Trophoblast cell (in vitro differentiated cells and primary cell): ENCODE data around the gene CNTNAP4.

ENCODE experiments used
- DNase-seq, 2 donors: peaks; one replicate each; pipeline ENCODE4 v3.0.0-alpha.2; 2016
- H2AFZ ChIP-seq: 2 replicates; pipeline ENCODE4 v1.6.1; 2013; ENCODE audit warnings: low read length, moderate library complexity, mild to moderate bottlenecking; ENCODE audit not compliant: insufficient read depth, poor library complexity
- H2AK5ac ChIP-seq: 2 replicates; pipeline ENCODE4 v1.6.1; 2013; ENCODE audit warnings: mild to moderate bottlenecking, low read length
- H2BK120ac ChIP-seq: 2 replicates; pipeline ENCODE4 v1.6.1; 2013; ENCODE audit warnings: low read length, mild to moderate bottlenecking, moderate library complexity; ENCODE audit not compliant: insufficient read depth, poor library complexity
- H2BK12ac ChIP-seq: 2 replicates; pipeline ENCODE4 v1.6.1; 2013; ENCODE audit warnings: mild to moderate bottlenecking, low read length, moderate library complexity
- H2BK5ac ChIP-seq: 2 replicates; pipeline ENCODE4 v1.6.1; 2013; ENCODE audit warnings: low read length, low read depth, moderate library complexity, mild to moderate bottlenecking; ENCODE audit not compliant: poor library complexity
- H3K14ac ChIP-seq: 2 replicates; pipeline ENCODE4 v1.6.1; 2013; ENCODE audit warnings: mild to moderate bottlenecking, low read length
- H3K18ac ChIP-seq: 2 replicates; pipeline ENCODE4 v1.6.1; 2013; ENCODE audit warnings: mild to moderate bottlenecking, low read length
- H3K23ac ChIP-seq: 2 replicates; pipeline ENCODE4 v1.6.1; 2013; ENCODE audit warnings: low read length
- H3K27ac ChIP-seq: 2 replicates; pipeline ENCODE4 v1.5.1; 2013; ENCODE audit warnings: low read depth, mild to moderate bottlenecking, inconsistent platforms, low read length, moderate library complexity
- H3K27me3 ChIP-seq: 2 replicates; pipeline ENCODE4 v1.6.1; 2013; ENCODE audit warnings: inconsistent platforms, mild to moderate bottlenecking, low read length, moderate library complexity; ENCODE audit not compliant: insufficient read depth
- H3K36me3 ChIP-seq, 2 experiments: 1 replicate in 1 of 2; 2 replicates in 1 of 2; pipeline ENCODE4 v1.6.1; 2013; ENCODE audit warnings: low read length in 2 of 2, mild to moderate bottlenecking in 2 of 2, moderate library complexity in 1 of 2; ENCODE audit not compliant: insufficient read depth in 2 of 2, control insufficient read depth in 1 of 2
- H3K4ac ChIP-seq: 2 replicates; pipeline ENCODE4 v1.6.1; 2013; ENCODE audit warnings: low read depth, mild to moderate bottlenecking, low read length, moderate library complexity
- H3K4me1 ChIP-seq, 2 experiments: 1 replicate in 1 of 2; 2 replicates in 1 of 2; pipeline ENCODE4 v1.6.1; 2013; ENCODE audit warnings: low read length in 2 of 2, mild to moderate bottlenecking in 2 of 2, moderate library complexity in 1 of 2; ENCODE audit not compliant: insufficient read depth in 2 of 2, control insufficient read depth in 1 of 2
- H3K4me2 ChIP-seq: 2 replicates; pipeline ENCODE4 v1.6.1; 2013; ENCODE audit warnings: inconsistent platforms, mild to moderate bottlenecking, low read length, moderate library complexity
- H3K4me3 ChIP-seq: 2 replicates; pipeline ENCODE4 v1.5.1; 2013; ENCODE audit warnings: mild to moderate bottlenecking, low read depth, low read length, inconsistent platforms
- H3K79me1 ChIP-seq: one replicate; pipeline ENCODE4 v1.6.1; 2013; ENCODE audit warnings: low read length
- H3K79me2 ChIP-seq: 2 replicates; pipeline ENCODE4 v1.6.1; 2013; ENCODE audit warnings: low read length, mild to moderate bottlenecking; ENCODE audit not compliant: control insufficient read depth, insufficient read depth, poor library complexity
- H3K9ac ChIP-seq: 2 replicates; pipeline ENCODE4 v1.6.1; 2013; ENCODE audit warnings: mild to moderate bottlenecking, low read length
- H3K9me3 ChIP-seq: 2 replicates; pipeline ENCODE4 v1.6.1; 2013; ENCODE audit warnings: low read depth, mild to moderate bottlenecking, control low read depth, inconsistent platforms, low read length; ENCODE audit not compliant: insufficient read depth
- H4K12ac ChIP-seq: 2 replicates; pipeline ENCODE4 v1.6.1; 2013; ENCODE audit warnings: low read depth, mild to moderate bottlenecking, low read length, moderate library complexity
- H4K8ac ChIP-seq: 2 replicates; pipeline ENCODE4 v1.6.1; 2013; ENCODE audit warnings: low read depth, mild to moderate bottlenecking, low read length, moderate library complexity
- H4K91ac ChIP-seq: one replicate; pipeline ENCODE4 v1.6.1; 2013; ENCODE audit warnings: low read depth, mild to moderate bottlenecking, low read length, moderate library complexity
- WGBS: extraction: QIAGEN DNeasy Blood & Tissue Kit; methylation state at CpG from one replicate; pipeline ENCODE4 v1.1.7; 2013; ENCODE audit warnings: missing lambda C conversion rate; ENCODE audit not compliant: insufficient read length, insufficient coverage; ENCODE audit errors: extremely low coverage; 5-methylcytosine and 5-hydroxymethylcytosine counted together

CNTNAP4 gene

GRCh38 chr16:76376988-76377387 is 99.8 kb downstream of the CNTNAP4 start:
- Histone ChIP-seq H3K4me1 (no peaks in the 10 kb centered on the region), H3K23ac (no peak overlapping the region), H3K4me3 (no peak overlapping the region), H3K9me3 (no peaks in the 10 kb centered on the region), H3K4ac (no peak overlapping the region), H4K91ac (no peak overlapping the region), H2AK5ac (no peak overlapping the region), H3K4me2 (no peak overlapping the region), H3K18ac (no peak overlapping the region), H2BK12ac (no peak overlapping the region), H3K79me2 (no peaks in the 10 kb centered on the region), H2AFZ (no peak overlapping the region), H3K14ac (no peak overlapping the region), H3K9ac (no peak overlapping the region), H4K12ac (no peak overlapping the region), H3K27me3 (no peaks in the 10 kb centered on the region), H4K8ac (no peak overlapping the region), H3K36me3 (no peaks in the 10 kb centered on the region), H2BK120ac (no peak overlapping the region), H3K27ac (no peak overlapping the region), H3K79me1 (no peaks in the 10 kb centered on the region), H2BK5ac (no peak overlapping the region)
- DNase-seq, result no peak
- no CpG with 5 or more reads among the region's 2 CpGs for WGBS

- DNase-seq, result no peak
- no peak overlapping the region for H2AFZ ChIP-seq
- H3K4ac ChIP-seq, result no peak overlapping the region
- H4K91ac ChIP-seq, result no peak overlapping the region
- H3K4me3 ChIP-seq, result no peak overlapping the region
- no CpG with 5 or more reads among the region's 3 CpGs for WGBS
- no peaks in the 10 kb centered on the region for H3K79me1 ChIP-seq
- no peak overlapping the region for H3K4me2 ChIP-seq
- H3K36me3 ChIP-seq, result no peaks in the 10 kb centered on the region
- H3K79me2 ChIP-seq, result no peaks in the 10 kb centered on the region
- no peak overlapping the region for H3K27ac ChIP-seq
- no peak overlapping the region for H2BK120ac ChIP-seq
- no peak overlapping the region for H2AK5ac ChIP-seq
- no peak overlapping the region for H4K12ac ChIP-seq
- H4K8ac ChIP-seq, result no peak overlapping the region
- H2BK12ac ChIP-seq, result no peak overlapping the region
- no peaks in the 10 kb centered on the region for H3K4me1 ChIP-seq
- H2BK5ac ChIP-seq, result no peak overlapping the region
- no peaks in the 10 kb centered on the region for H3K9me3 ChIP-seq
- no peaks in the 10 kb centered on the region for H3K27me3 ChIP-seq
- no peak overlapping the region for H3K18ac ChIP-seq
- H3K23ac ChIP-seq, result no peak overlapping the region
- no peak overlapping the region for H3K14ac ChIP-seq
- no peak overlapping the region for H3K9ac ChIP-seq
These were observed 100.8 kb downstream of the CNTNAP4 start for GRCh38 chr16:76378020-76378419.

GRCh38 chr16:76381096-76381495 is 103.9 kb downstream of the CNTNAP4 start:
- Histone ChIP-seq H3K4ac (no peak overlapping the region), H3K4me1 (no peaks in the 10 kb centered on the region), H3K9me3 (no peaks in the 10 kb centered on the region), H3K36me3 (no peaks in the 10 kb centered on the region), H3K23ac (no peak overlapping the region), H3K4me3 (no peak overlapping the region), H3K27ac (no peak overlapping the region), H2AK5ac (no peak overlapping the region), H2AFZ (no peak overlapping the region), H2BK12ac (no peak overlapping the region), H3K4me2 (no peak overlapping the region), H3K18ac (no peak overlapping the region), H3K27me3 (no peaks in the 10 kb centered on the region), H2BK5ac (no peak overlapping the region), H3K79me2 (no peaks in the 10 kb centered on the region), H3K14ac (no peak overlapping the region), H2BK120ac (no peak overlapping the region), H4K91ac (no peak overlapping the region), H3K9ac (no peak overlapping the region), H4K8ac (no peak overlapping the region), H3K79me1 (no peaks in the 10 kb centered on the region), H4K12ac (no peak overlapping the region)
- no CpG with 5 or more reads among the region's 1 CpG for WGBS
- DNase-seq, result no peak

GRCh38 chr16:76385601-76386230 is 108.5 kb downstream of the CNTNAP4 start:
- no CpG with 5 or more reads among the region's 7 CpGs for WGBS
- H3K9ac ChIP-seq, result no peak overlapping the region
- H3K79me2 ChIP-seq, result no peaks in the 10 kb centered on the region
- H3K27me3 ChIP-seq, result no peaks in the 10 kb centered on the region
- H3K9me3 ChIP-seq, result no peaks in the 10 kb centered on the region
- peaks cover 0 to 1% of the 10 kb centered on the region in 2 experiments for H3K4me1 ChIP-seq
- no peak overlapping the region for H3K14ac ChIP-seq
- no peaks in the 10 kb centered on the region for H3K36me3 ChIP-seq
- no peak overlapping the region for H3K4ac ChIP-seq
- H2AFZ ChIP-seq, result no peak overlapping the region
- H4K8ac ChIP-seq, result no peak overlapping the region
- H4K91ac ChIP-seq, result no peak overlapping the region
- H3K18ac ChIP-seq, result no peak overlapping the region
- H2BK120ac ChIP-seq, result no peak overlapping the region
- H3K27ac ChIP-seq, result no peak overlapping the region
- no peak overlapping the region for H2BK5ac ChIP-seq
- H2AK5ac ChIP-seq, result no peak overlapping the region
- no peak overlapping the region for H3K23ac ChIP-seq
- peaks cover 4% of the 10 kb centered on the region for H3K79me1 ChIP-seq
- no peak overlapping the region for H3K4me2 ChIP-seq
- H3K4me3 ChIP-seq, result no peak overlapping the region
- no peak overlapping the region for H2BK12ac ChIP-seq
- no peak overlapping the region for H4K12ac ChIP-seq
- DNase-seq, result peak in 1 of 2 donors; percentile 4
